Panc1 (cell line): ENCODE measurements around the gene TPRA1. TPM values are rescaled to one million over a fixed set of nuclear protein-coding genes. Genes with fewer than 3 reads are reported as not detected.

Source experiments
- ATAC-seq: fragments of 200-7000 bp; cut with Tn5 transposase; 2 replicates; pipeline ENCODE4 v1.9.1; 2020; ENCODE audit warnings: mild to moderate bottlenecking, moderate library complexity
- BruUV-seq: library from RNA; stranded (reverse); fragments of 400-500 nt; replicated peaks from 2 replicates; lab custom pipeline; 2021; lab: Mats Ljungman, UMichigan
- CTCF ChIA-PET: fragments of 300-600 bp; sonication (Branson Sonifier 250); formaldehyde crosslinking; loops from one replicate; lab custom pipeline; 2022; ENCODE audit warnings: antibody characterized with exemption; lab: Charles Lee
- POLR2A ChIA-PET: fragments of 300-600 bp; sonication (Branson Sonifier 250); formaldehyde crosslinking; loops from one replicate; lab custom pipeline; 2022; ENCODE audit warnings: antibody characterized with exemption; lab: Charles Lee
- DNase-seq: peaks from one replicate; pipeline ENCODE4 v3.0.0-alpha.2; 2010; ENCODE audit warnings: low read depth, low spot score
- H3K27ac ChIP-seq: 2 replicates; pipeline ENCODE4 v1.5.1; 2011; ENCODE audit warnings: mild to moderate bottlenecking, low read length, inconsistent platforms
- H3K27me3 ChIP-seq: fragments of 200-500 bp; sonication (Bioruptor generic); 2 replicates; pipeline ENCODE4 v1.6.0; 2014; ENCODE audit warnings: low read length, inconsistent platforms; ENCODE audit not compliant: control insufficient read depth, insufficient read depth
- H3K36me3 ChIP-seq: fragments of 200-500 bp; sonication (Bioruptor generic); 2 replicates; pipeline ENCODE4 v1.5.1; 2014; ENCODE audit warnings: inconsistent platforms, mild to moderate bottlenecking, low read length, moderate library complexity; ENCODE audit not compliant: control insufficient read depth, insufficient read depth
- H3K4me1 ChIP-seq: 2 replicates; pipeline ENCODE4 v1.5.1; 2011; ENCODE audit warnings: inconsistent platforms, mild to moderate bottlenecking, low read length, moderate library complexity; ENCODE audit not compliant: control insufficient read depth, insufficient read depth
- H3K4me3 ChIP-seq, 2 experiments: 2 replicates each; pipeline ENCODE4 v1.5.1; 2011 to 2012; ENCODE audit warnings: low read depth in 2 of 2, low read length in 2 of 2, mild to moderate bottlenecking in 2 of 2, inconsistent platforms in 1 of 2, moderate library complexity in 1 of 2
- H3K9me3 ChIP-seq: fragments of 200-500 bp; sonication (Bioruptor generic); 2 replicates; pipeline ENCODE4 v1.5.1; 2014; ENCODE audit warnings: low read depth, mild to moderate bottlenecking, inconsistent platforms, low read length, moderate library complexity; ENCODE audit not compliant: control insufficient read depth, insufficient read depth
- CTCF ChIP-seq: fragments of 450-650 bp; IDR thresholded peaks from 2 replicates; pipeline ENCODE4 v1.5.1; 2017; ENCODE audit warnings: mild to moderate bottlenecking
- POLR2AphosphoS5 ChIP-seq: IDR thresholded peaks from 2 replicates; pipeline ENCODE4 v1.6.1; 2012; ENCODE audit warnings: mild to moderate bottlenecking, low read depth, low read length, moderate library complexity
- REST ChIP-seq, 2 experiments: IDR thresholded peaks; 2 replicates each; pipeline ENCODE4 v1.6.1; 2011 to 2012; ENCODE audit warnings: low read depth in 2 of 2, control low read depth in 1 of 2, low read length in 1 of 2, mild to moderate bottlenecking in 1 of 2, moderate library complexity in 1 of 2; ENCODE audit not compliant: insufficient read depth in 1 of 2
- SIN3A ChIP-seq: IDR thresholded peaks from 2 replicates; pipeline ENCODE4 v1.6.1; 2012; ENCODE audit warnings: low read depth, mild to moderate bottlenecking, low read length, moderate library complexity, borderline replicate concordance; ENCODE audit not compliant: insufficient read depth
- TCF7L2 ChIP-seq: IDR thresholded peaks from 2 replicates; pipeline ENCODE4 v1.6.1; 2011; ENCODE audit warnings: mild to moderate bottlenecking, low read depth, low read length, inconsistent platforms
- in situ Hi-C: cut with HindIII; loops from 2 replicates; pipeline ENCODE4 v1.10.0; 2016; ENCODE audit warnings: low sequenced_read_pairs, low pct_unique_long_range_greater_than_20kb
- intact Hi-C: fragments of 100-400 bp; cut with micrococcal nuclease; formaldehyde crosslinking; loops from one replicate; pipeline ENCODE4 v1.10.0; 2022; ENCODE audit not compliant: unreplicated experiment
- total RNA-seq: library from RNA; stranded (reverse); gene quantifications from one replicate; pipeline ENCODE4 v1.2.1, GENCODE V29; 2021; ENCODE audit not compliant: unreplicated experiment

The TPRA1 gene
- total RNA-seq, 1 experiment from 2014 or later, result 42.6 TPM

GRCh38 chr3:127637546-127637945 lies 47.0 kb upstream of the TPRA1 start:
- no TSS peak for BruUV-seq
- no peaks in the 10 kb centered on the region for H3K27me3 ChIP-seq
- no peak for TF ChIP-seq TCF7L2
- no peak for TF ChIP-seq POLR2AphosphoS5
- TF ChIP-seq CTCF, result no peak
- TF ChIP-seq SIN3A, result no peak
- TF ChIP-seq REST (IDR thresholded peaks at IDR 0.05; ENCODE audit: insufficient read depth in 1 of 2, low read depth in 2 of 2, low read length in 1 of 2), result no peak
- no peaks in the 10 kb centered on the region for H3K9me3 ChIP-seq
- intact Hi-C loops (no loop called here), in situ Hi-C loops (no loop called here)
- no peak overlapping the region for H3K27ac ChIP-seq
- H3K36me3 ChIP-seq, result no peaks in the 10 kb centered on the region
- CTCF ChIA-PET, result interaction anchor here (0.6 kb wide), 1 partner anchor 16 kb away, joined by 5 read pairs; no protein-coding TSS in a partner anchor
- no peak overlapping the region for H3K4me3 ChIP-seq
- DNase-seq (no peak), ATAC-seq (no peak)
- POLR2A ChIA-PET, result no interaction called here
- no peaks in the 10 kb centered on the region for H3K4me1 ChIP-seq

- POLR2A ChIA-PET, result no interaction called here
- Histone ChIP-seq H3K27me3 (0 out of 2 replicates have a peak, but pooled peaks cover 4% of the 10 kb centered on the region), H3K27ac (no peak overlapping the region), H3K4me1 (no peaks in the 10 kb centered on the region), H3K9me3 (no peaks in the 10 kb centered on the region), H3K4me3 (no peak overlapping the region), H3K36me3 (no peaks in the 10 kb centered on the region)
- DNase-seq, result no peak
- in situ Hi-C loops (no loop called here), intact Hi-C loops (no loop called here)
- no peak for TF ChIP-seq POLR2AphosphoS5
- no peak for TF ChIP-seq TCF7L2
- no peak for TF ChIP-seq CTCF
- TF ChIP-seq SIN3A, result no peak
- TF ChIP-seq REST (IDR thresholded peaks at IDR 0.05; ENCODE audit: insufficient read depth in 1 of 2, low read depth in 2 of 2, low read length in 1 of 2), result no peak
- no peak for ATAC-seq
- BruUV-seq, result no TSS peak
- CTCF ChIA-PET, result no interaction called here
Measured at GRCh38 chr3:127634653-127635052, 44.1 kb upstream of the TPRA1 start.
